Endodermal cell (in vitro differentiated cells): ENCODE measurements around the gene TREML1. TPM values are rescaled to one million over a fixed set of nuclear protein-coding genes. Genes with fewer than 3 reads are reported as not detected.

Experiments
- DNase-seq: peaks from one replicate; pipeline ENCODE4 v3.0.0-alpha.2; 2017
- H3K27ac ChIP-seq: 2 replicates; pipeline ENCODE4 v1.5.1; 2013; ENCODE audit warnings: mild to moderate bottlenecking, low read depth, low read length, moderate library complexity
- H3K27me3 ChIP-seq: 2 replicates; pipeline ENCODE4 v1.6.1; 2013; ENCODE audit warnings: mild to moderate bottlenecking, low read length, moderate library complexity; ENCODE audit not compliant: insufficient read depth, control insufficient read depth, poor library complexity, severe bottlenecking
- H3K36me3 ChIP-seq: 2 replicates; pipeline ENCODE4 v1.7.0; 2013; ENCODE audit warnings: mild to moderate bottlenecking, low read length, moderate library complexity; ENCODE audit not compliant: control insufficient read depth, insufficient read depth
- H3K4me1 ChIP-seq: one replicate; pipeline ENCODE4 v1.7.0; 2013; ENCODE audit warnings: low read length; ENCODE audit not compliant: control insufficient read depth, insufficient read depth
- H3K4me3 ChIP-seq: 2 replicates; pipeline ENCODE4 v1.5.1; 2013; ENCODE audit warnings: mild to moderate bottlenecking, low read length, moderate library complexity
- H3K9ac ChIP-seq: 2 replicates; pipeline ENCODE4 v1.6.1; 2013; ENCODE audit warnings: mild to moderate bottlenecking, low read length, moderate library complexity; ENCODE audit not compliant: poor library complexity, severe bottlenecking; ENCODE audit errors: extremely low read depth
- H3K9me3 ChIP-seq: 2 replicates; pipeline ENCODE4 v1.6.1; 2013; ENCODE audit warnings: mild to moderate bottlenecking, low read length, moderate library complexity; ENCODE audit not compliant: control insufficient read depth
- H3K27ac Mint-ChIP-seq: 2 replicates; pipeline ENCODE4 v1.8.0; 2020; ENCODE audit warnings: mixed read lengths
- H3K27me3 Mint-ChIP-seq: 2 replicates; pipeline ENCODE4 v1.8.0; 2021; ENCODE audit warnings: mild to moderate bottlenecking, mixed read lengths; ENCODE audit not compliant: insufficient read depth
- H3K36me3 Mint-ChIP-seq: 2 replicates; pipeline ENCODE4 v1.8.0; 2020; ENCODE audit warnings: low read depth, mixed read lengths
- H3K4me1 Mint-ChIP-seq: 2 replicates; pipeline ENCODE4 v1.8.0; 2020; ENCODE audit warnings: mixed read lengths
- H3K4me3 Mint-ChIP-seq: 2 replicates; pipeline ENCODE4 v1.8.0; 2020; ENCODE audit warnings: mild to moderate bottlenecking, moderate library complexity, mixed read lengths
- H3K9me3 Mint-ChIP-seq: 2 replicates; pipeline ENCODE4 v1.8.0; 2020; ENCODE audit warnings: mild to moderate bottlenecking, mixed read lengths
- WGBS, 2 experiments: methylation state at CpG; one replicate each; pipeline versions ENCODE4 v1.1.5 to v1.1.7; 2013; ENCODE audit warnings: missing lambda C conversion rate in 2 of 2, mixed read lengths in 1 of 2; ENCODE audit not compliant: insufficient coverage in 1 of 2, insufficient read length in 1 of 2; 5-methylcytosine and 5-hydroxymethylcytosine counted together
- total RNA-seq, 2 donors: library from RNA; stranded (reverse); fragmentation: NEBNext Ultra II Directional in 1 of 2; extraction: Animal tissue kit (Norgen Biotek cat#: 25700) in 1 of 2; gene quantifications; 2 replicates in 1 of 2; 3 replicates in 1 of 2; pipeline ENCODE4 v1.2.1, GENCODE V29; 2021
- TF ChIP-seq, protein P1 (sequence below): fragments of 200-600 bp; sonication (generic); conservative IDR thresholded peaks from 2 replicates; pipeline ENCODE4 v1.5.0; 2021; ENCODE audit warnings: antibody characterized with exemption, mild to moderate bottlenecking

The TREML1 gene
- total RNA-seq, 2 donors from 2014 or later, result 0.31 to 0.53 TPM

DNA sequence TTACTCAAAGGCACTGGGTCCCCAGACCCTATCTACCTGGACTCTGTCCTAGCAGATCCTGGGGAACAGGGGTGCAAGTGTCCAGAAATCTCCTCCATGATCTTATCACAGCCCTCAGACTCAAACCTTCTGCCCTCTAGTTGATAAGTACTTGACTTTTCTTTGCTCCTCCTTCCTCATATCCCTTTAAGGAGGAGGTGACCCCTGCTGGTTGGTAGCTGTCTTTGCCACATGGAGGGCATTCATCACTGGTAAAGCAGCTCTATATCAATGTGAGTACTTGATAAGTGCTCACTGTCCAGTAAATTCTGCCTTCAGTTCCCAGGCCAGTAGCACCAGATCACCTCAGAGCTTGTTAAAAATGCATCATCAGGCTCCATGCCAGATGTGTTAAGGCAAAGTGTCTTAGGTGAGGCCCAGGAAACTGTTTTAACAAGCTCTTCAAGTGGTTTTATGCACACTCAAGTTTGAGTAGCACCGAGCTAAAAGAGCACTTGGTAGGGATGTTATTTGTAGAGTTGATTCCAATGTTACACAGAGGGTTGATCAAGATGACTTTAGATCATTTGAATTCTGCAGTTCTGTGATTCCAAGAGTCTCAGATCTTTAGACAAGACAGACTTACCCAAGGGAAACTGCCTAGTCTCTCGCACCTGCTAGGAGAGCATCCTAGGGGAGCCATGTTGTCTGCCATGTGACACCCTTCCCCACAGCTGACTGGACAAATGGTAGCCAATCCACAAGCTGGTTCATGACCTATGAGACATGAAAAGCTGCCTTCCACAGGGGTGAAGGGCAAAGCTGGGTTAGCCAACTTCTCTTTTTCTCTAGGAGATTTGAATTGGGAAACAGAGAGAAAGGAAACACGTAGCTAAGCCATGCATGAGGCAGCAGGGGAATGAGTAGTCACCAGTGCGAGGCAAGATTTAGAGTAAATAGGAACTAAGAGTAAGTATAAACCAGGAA is 28.2 kb upstream of the TREML1 start:
- DNase-seq, result peak; percentile 84
- no peak overlapping the region for H3K27ac Mint-ChIP-seq
- H3K27me3 ChIP-seq, result no peaks in the 10 kb centered on the region
- no peaks in the 10 kb centered on the region for H3K36me3 Mint-ChIP-seq
- no peaks in the 10 kb centered on the region for H3K9me3 ChIP-seq
- WGBS, 2 experiments, result 86 to 89% methylated on average over 4 of the region's 4 CpGs
- no peaks in the 10 kb centered on the region for H3K36me3 ChIP-seq
- no peak overlapping the region for H3K4me3 ChIP-seq
- TF ChIP-seq, protein P1, sequence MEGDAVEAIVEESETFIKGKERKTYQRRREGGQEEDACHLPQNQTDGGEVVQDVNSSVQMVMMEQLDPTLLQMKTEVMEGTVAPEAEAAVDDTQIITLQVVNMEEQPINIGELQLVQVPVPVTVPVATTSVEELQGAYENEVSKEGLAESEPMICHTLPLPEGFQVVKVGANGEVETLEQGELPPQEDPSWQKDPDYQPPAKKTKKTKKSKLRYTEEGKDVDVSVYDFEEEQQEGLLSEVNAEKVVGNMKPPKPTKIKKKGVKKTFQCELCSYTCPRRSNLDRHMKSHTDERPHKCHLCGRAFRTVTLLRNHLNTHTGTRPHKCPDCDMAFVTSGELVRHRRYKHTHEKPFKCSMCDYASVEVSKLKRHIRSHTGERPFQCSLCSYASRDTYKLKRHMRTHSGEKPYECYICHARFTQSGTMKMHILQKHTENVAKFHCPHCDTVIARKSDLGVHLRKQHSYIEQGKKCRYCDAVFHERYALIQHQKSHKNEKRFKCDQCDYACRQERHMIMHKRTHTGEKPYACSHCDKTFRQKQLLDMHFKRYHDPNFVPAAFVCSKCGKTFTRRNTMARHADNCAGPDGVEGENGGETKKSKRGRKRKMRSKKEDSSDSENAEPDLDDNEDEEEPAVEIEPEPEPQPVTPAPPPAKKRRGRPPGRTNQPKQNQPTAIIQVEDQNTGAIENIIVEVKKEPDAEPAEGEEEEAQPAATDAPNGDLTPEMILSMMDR, result peak; percentile 88
- H3K27ac ChIP-seq, result no peak overlapping the region
- no peaks in the 10 kb centered on the region for H3K4me1 ChIP-seq
- no peaks in the 10 kb centered on the region for H3K9me3 Mint-ChIP-seq
- H3K4me3 Mint-ChIP-seq, result no peak overlapping the region
- no peak overlapping the region for H3K9ac ChIP-seq
- no peaks in the 10 kb centered on the region for H3K27me3 Mint-ChIP-seq
- H3K4me1 Mint-ChIP-seq, result peaks cover 17% of the 10 kb centered on the region

DNA sequence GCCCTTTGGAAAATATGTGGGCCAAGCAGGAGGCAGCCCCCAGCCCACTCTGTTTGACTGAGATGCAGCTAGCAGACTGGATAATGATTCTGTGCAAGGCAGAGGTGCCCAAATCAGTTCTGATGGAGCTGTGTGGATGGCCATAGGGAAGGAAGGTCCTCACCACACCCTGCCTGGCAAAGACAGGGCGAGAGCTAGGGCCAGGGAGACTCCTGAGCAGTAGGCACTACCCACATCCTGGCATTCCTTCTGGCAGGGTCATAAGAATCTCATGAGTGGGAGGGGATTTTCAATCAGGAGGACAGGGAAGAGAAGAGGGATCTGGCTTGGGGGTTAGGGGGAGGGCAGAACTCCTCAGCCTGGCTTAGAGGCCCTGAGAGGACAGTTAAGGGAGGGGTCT is 27.4 kb upstream of the TREML1 start:
- H3K36me3 ChIP-seq, result no peaks in the 10 kb centered on the region
- DNase-seq, result peak; percentile 25
- TF ChIP-seq, protein P1, result no peak
- no peak overlapping the region for H3K27ac ChIP-seq
- H3K4me1 Mint-ChIP-seq, result peaks cover 11% of the 10 kb centered on the region
- H3K4me3 ChIP-seq, result no peak overlapping the region
- WGBS, 2 experiments, result 59% methylated on average over 1 of the region's 1 CpG; no CpG with 5 or more reads in 1 of the 2 experiments
- H3K9me3 ChIP-seq, result no peaks in the 10 kb centered on the region
- H3K27me3 ChIP-seq, result no peaks in the 10 kb centered on the region
- H3K36me3 Mint-ChIP-seq, result no peaks in the 10 kb centered on the region
- no peaks in the 10 kb centered on the region for H3K9me3 Mint-ChIP-seq
- no peak overlapping the region for H3K9ac ChIP-seq
- H3K4me3 Mint-ChIP-seq, result no peak overlapping the region
- H3K27ac Mint-ChIP-seq, result no peak overlapping the region
- no peaks in the 10 kb centered on the region for H3K4me1 ChIP-seq
- H3K27me3 Mint-ChIP-seq, result no peaks in the 10 kb centered on the region

DNA sequence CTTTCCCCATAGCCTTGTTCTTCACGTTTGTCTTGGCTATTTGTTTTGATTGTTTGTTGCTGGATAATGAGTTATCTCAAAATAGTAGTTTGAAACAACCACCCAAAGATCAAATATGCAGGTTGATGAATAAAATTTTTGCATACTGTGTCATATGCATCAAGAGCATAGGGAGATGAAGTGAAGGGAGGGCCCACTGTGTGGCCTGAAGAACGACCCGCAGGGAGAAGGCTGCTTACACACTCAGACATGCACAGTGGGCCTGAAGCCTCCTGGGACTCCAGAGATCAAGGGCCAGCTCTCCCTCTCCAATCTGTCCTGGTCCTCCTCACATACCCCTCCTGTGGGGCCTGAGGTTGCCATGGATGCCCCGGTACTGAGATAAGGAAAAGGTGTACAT is 25.0 kb upstream of the TREML1 start:
- H3K27ac ChIP-seq, result no peak overlapping the region
- Mint-ChIP-seq H3K27ac (no peak overlapping the region), H3K27me3 (no peaks in the 10 kb centered on the region), H3K9me3 (no peaks in the 10 kb centered on the region), H3K4me3 (no peak overlapping the region), H3K4me1 (peaks cover 16% of the 10 kb centered on the region), H3K36me3 (no peaks in the 10 kb centered on the region)
- no peaks in the 10 kb centered on the region for H3K27me3 ChIP-seq
- TF ChIP-seq, protein P1, result no peak
- H3K9ac ChIP-seq, result no peak overlapping the region
- no peaks in the 10 kb centered on the region for H3K36me3 ChIP-seq
- no peaks in the 10 kb centered on the region for H3K9me3 ChIP-seq
- WGBS, 2 experiments, result 88% methylated on average over 4 of the region's 4 CpGs; no CpG with 5 or more reads in 1 of the 2 experiments
- H3K4me1 ChIP-seq, result no peaks in the 10 kb centered on the region
- no peak overlapping the region for H3K4me3 ChIP-seq
- DNase-seq, result peak; percentile 47
